Measurements from ENCODE around the gene IL16. TPM values are rescaled to one million over a fixed set of nuclear protein-coding genes. Genes with fewer than 3 reads are reported as not detected.

The IL16 gene
- polyA plus RNA-seq, 2 of the 4 experiments (the other 2 are of a cell fraction) = 0.09 TPM; not detected in 1

- H3K27ac ChIP-seq = peak within 1 kb of the TSS; percentile 60 to 81; a peak in 5 of 6 replicates
- 3% methylated on average over 46 of the region's 67 CpGs for WGBS (ENCODE audit: missing lambda C conversion rate)
- no peaks in the 10 kb centered on the region for H3K9me3 ChIP-seq
- peak within 1 kb of the TSS; percentile 61 for H3K4me3 ChIP-seq
- ATAC-seq (peak; percentile 98 to 100), DNase-seq (ENCODE audit: low read depth in 1 of 2, low spot score in 1 of 2) (peak; percentile 95 to 99), FAIRE-seq (no peak)
- POLR2A ChIA-PET = interaction anchor here (0.7 to 1.2 kb wide), 4 partner anchors 11 to 721 kb away, joined by 3 to 7 read pairs (median 4); partner anchors contain the start of gene MEX3B
- peaks cover 8% of the 10 kb centered on the region; the same call in 1 of the 3 replicates for H3K4me1 ChIP-seq
- TF ChIP-seq POLR2A (IDR thresholded peaks at IDR 0.05; ENCODE audit: low read length) (peak; percentile 74), FOSB (CRISPR knock-in tag; IDR thresholded peaks at IDR 0.05) (no peak), PBX3 (IDR thresholded peaks at IDR 0.05) (peak; percentile 90), PHF8 (IDR thresholded peaks at IDR 0.05; ENCODE audit: borderline replicate concordance, low read depth) (peak; percentile 52; the same call in 1 of the 2 replicates), ATOH8 (CRISPR knock-in tag; IDR thresholded peaks at IDR 0.05; ENCODE audit: low read depth) (no peak), RNF2 (IDR thresholded peaks at IDR 0.05; ENCODE audit: borderline replicate concordance, low read depth) (no peak), E2F6 (IDR thresholded peaks at IDR 0.05; ENCODE audit: borderline replicate concordance, low read depth) (peak; percentile 21; the same call in 1 of the 2 replicates), RARB (CRISPR knock-in tag; IDR thresholded peaks at IDR 0.05) (no peak), RCOR1 (IDR thresholded peaks at IDR 0.05; ENCODE audit: low read depth, low read length) (no peak)
- TF ChIP-seq, protein P1, sequence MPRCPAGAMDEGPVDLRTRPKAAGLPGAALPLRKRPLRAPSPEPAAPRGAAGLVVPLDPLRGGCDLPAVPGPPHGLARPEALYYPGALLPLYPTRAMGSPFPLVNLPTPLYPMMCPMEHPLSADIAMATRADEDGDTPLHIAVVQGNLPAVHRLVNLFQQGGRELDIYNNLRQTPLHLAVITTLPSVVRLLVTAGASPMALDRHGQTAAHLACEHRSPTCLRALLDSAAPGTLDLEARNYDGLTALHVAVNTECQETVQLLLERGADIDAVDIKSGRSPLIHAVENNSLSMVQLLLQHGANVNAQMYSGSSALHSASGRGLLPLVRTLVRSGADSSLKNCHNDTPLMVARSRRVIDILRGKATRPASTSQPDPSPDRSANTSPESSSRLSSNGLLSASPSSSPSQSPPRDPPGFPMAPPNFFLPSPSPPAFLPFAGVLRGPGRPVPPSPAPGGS (IDR thresholded peaks at IDR 0.05) = 0 out of 3 replicates have a peak, but pooled peaks have one; percentile 43
- TF ChIP-seq, protein P2, sequence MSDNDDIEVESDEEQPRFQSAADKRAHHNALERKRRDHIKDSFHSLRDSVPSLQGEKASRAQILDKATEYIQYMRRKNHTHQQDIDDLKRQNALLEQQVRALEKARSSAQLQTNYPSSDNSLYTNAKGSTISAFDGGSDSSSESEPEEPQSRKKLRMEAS (IDR thresholded peaks at IDR 0.05) = peak; percentile 53; the same call in 1 of the 2 replicates
- H3K4me2 ChIP-seq = peak within 1 kb of the TSS; percentile 86
- CTCF ChIA-PET = interaction anchor here (0.8 to 6.6 kb wide), 8 partner anchors 13 to 58 kb away, joined by 3 to 32 read pairs (median 3); no protein-coding TSS in a partner anchor
Measured at GRCh38 chr15:81323944-81324881, 127.5 kb downstream of the IL16 start, which contains the start of gene STARD5. TSS of gene STARD5 (minus strand) at chr15:81324141. CDS start at chr15:81324099, 42 bp downstream.

GRCh38 chr15:81326466-81327212 lies 130.0 kb downstream of the IL16 start:
- Histone ChIP-seq H3K9me3 (no peaks in the 10 kb centered on the region), H3K27ac (no peak overlapping the region), H3K4me2 (no peak overlapping the region), H3K4me1 (peaks cover 8% of the 10 kb centered on the region; the same call in 1 of the 3 replicates), H3K4me3 (no peak overlapping the region)
- FAIRE-seq (no peak), DNase-seq (ENCODE audit: low read depth in 1 of 2, low spot score in 1 of 2) (no peak), ATAC-seq (no peak)
- WGBS (ENCODE audit: missing lambda C conversion rate) = 70% methylated on average over 7 of the region's 7 CpGs
- ChIA-PET CTCF (interaction anchor here (0.6 to 6.6 kb wide), 10 partner anchors 9 to 1953 kb away, joined by 3 to 32 read pairs (median 6); no protein-coding TSS in a partner anchor), POLR2A (no interaction called here)
- TF ChIP-seq MAFK (IDR thresholded peaks at IDR 0.05; ENCODE audit: partially characterized antibody) = peak; percentile 98
- no peak for TF ChIP-seq RARB (CRISPR knock-in tag; IDR thresholded peaks at IDR 0.05)

DNA sequence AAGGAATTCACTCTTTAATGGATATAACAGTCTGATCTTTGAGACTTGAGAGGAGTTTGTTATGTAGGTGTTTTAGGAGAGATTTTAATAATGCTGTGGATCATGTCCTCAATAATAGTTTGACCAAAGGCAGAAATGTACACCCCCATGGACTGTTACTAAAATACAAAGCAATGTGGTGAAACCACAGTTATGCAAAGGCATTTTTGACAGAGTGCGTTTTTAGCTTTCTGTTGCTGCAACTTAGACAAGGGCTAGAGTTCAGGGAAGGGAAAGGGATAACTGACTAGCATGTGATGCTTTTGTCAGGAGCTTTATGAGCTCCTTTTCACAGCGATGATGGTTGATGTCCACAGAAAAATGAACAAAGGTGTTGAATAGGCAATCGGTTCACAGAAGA lies 130.8 kb downstream of the IL16 start:
- Histone ChIP-seq H3K4me3 (no peak overlapping the region), H3K4me1 (peaks cover 8% of the 10 kb centered on the region; the same call in 1 of the 3 replicates), H3K9me3 (no peaks in the 10 kb centered on the region), H3K27ac (no peak overlapping the region), H3K4me2 (no peak overlapping the region)
- POLR2A ChIA-PET = no interaction called here
- DNase-seq (ENCODE audit: low read depth in 1 of 2, low spot score in 1 of 2) (no peak), ATAC-seq (no peak), FAIRE-seq (no peak)
- 65% methylated on average over 3 of the region's 3 CpGs for WGBS (ENCODE audit: missing lambda C conversion rate)
- CTCF ChIA-PET = interaction anchor here (0.5 to 2.4 kb wide), 11 partner anchors 9 to 1952 kb away, joined by 3 to 10 read pairs (median 6); no protein-coding TSS in a partner anchor
- TF ChIP-seq PHF8 (IDR thresholded peaks at IDR 0.05; ENCODE audit: borderline replicate concordance, low read depth) (no peak), JUN (IDR thresholded peaks at IDR 0.05) (no peak), CBX2 (IDR thresholded peaks at IDR 0.05; ENCODE audit: borderline replicate concordance, low read depth) (no peak), EP300 (IDR thresholded peaks at IDR 0.05) (no peak), TP53 (CRISPR knock-in tag; IDR thresholded peaks at IDR 0.05) (no peak), HOXA7 (CRISPR knock-in tag; IDR thresholded peaks at IDR 0.05) (no peak), JUNB (IDR thresholded peaks at IDR 0.05) (no peak), RNF2 (IDR thresholded peaks at IDR 0.05; ENCODE audit: borderline replicate concordance, low read depth) (no peak), CBX8 (IDR thresholded peaks at IDR 0.05) (no peak), PBX3 (IDR thresholded peaks at IDR 0.05) (no peak), FOSB (CRISPR knock-in tag; IDR thresholded peaks at IDR 0.05) (no peak)
- TF ChIP-seq, protein P3, sequence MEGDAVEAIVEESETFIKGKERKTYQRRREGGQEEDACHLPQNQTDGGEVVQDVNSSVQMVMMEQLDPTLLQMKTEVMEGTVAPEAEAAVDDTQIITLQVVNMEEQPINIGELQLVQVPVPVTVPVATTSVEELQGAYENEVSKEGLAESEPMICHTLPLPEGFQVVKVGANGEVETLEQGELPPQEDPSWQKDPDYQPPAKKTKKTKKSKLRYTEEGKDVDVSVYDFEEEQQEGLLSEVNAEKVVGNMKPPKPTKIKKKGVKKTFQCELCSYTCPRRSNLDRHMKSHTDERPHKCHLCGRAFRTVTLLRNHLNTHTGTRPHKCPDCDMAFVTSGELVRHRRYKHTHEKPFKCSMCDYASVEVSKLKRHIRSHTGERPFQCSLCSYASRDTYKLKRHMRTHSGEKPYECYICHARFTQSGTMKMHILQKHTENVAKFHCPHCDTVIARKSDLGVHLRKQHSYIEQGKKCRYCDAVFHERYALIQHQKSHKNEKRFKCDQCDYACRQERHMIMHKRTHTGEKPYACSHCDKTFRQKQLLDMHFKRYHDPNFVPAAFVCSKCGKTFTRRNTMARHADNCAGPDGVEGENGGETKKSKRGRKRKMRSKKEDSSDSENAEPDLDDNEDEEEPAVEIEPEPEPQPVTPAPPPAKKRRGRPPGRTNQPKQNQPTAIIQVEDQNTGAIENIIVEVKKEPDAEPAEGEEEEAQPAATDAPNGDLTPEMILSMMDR (IDR thresholded peaks at IDR 0.05) = no peak
- TF ChIP-seq, protein P2 (IDR thresholded peaks at IDR 0.05) = no peak
